T follicular helper cell (primary cell): ENCODE data around the gene SPNS3.

Experiments
- DNase-seq: peaks from one replicate; pipeline ENCODE4 v3.0.0-alpha.2; 2020; ENCODE audit warnings: low read depth

SPNS3 gene

DNA sequence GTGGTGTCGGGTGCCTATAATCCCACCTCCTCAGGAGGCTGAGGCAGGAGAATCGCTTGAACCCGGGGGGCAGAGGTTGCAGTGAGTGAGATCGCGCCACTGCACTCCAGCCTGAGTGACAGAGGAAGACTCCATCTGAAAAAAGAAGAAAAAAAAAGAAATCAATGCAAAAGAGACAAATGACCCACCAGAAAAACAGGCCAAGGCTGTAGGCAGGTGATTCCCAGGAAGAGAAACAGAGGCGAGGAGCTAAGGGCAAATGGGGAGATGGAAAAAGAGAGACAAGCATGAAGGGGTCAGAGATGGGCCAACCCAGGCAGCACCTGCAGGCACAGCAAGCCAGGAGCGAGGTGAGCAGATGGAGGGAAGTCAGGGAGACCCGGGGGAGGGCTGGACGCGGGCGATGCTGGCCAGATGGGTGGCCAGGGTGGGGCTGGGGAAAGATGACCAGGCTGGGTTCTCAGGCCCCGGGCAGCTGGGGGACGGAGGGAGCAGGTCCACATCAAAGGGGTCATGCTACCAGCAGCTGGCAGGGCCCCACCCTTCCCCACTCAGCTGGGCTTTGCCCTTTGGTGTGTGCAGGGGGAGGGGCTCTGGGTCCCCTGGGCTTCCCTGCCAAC lies 95.9 kb downstream of the SPNS3 start:
- no peak for DNase-seq

DNA sequence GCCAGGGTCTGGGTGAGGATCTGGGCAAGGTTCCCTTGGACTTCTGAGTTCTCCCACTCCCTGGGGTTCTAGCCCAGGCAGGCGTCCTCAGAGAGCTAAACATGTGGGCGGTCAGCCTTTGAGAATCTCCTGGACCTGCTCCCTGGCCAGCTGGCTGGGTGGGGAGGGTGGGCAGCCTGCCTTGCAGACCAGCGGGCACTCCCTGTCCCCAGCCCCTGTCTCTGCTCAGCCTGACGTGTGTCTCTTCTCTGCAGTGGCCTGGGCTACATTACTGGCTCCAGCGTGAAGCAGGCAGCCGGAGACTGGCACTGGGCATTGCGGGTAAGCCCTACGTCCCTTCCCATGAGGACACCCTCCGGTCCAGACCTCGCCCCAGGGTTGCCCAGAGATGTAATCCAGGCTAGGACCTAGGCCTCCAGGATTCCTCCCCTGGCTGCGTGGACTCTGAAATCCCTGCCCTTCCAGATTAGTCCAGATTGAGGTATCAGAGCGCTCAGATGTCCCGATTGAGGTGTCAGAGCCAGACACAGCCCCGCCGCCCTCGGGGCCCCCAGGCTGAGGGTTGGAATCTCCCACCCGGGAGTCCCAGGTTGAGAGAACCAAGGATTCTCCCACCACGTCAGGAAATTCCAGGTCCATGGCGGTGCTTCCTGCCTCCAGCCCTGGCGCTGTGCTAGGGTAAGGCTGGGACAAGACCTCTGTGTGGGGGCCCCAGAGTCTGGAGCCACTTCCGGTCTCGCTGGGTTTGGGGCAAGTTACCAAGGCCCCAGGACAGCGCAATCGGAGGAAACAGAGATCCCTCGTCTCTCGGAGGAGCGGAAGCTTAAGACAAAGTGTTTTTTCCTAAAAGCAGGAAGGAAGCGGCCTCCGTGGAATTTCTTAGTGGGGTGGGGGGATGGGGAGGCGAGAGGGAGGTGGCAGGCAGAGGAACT lies 97.3 kb downstream of the SPNS3 start:
- DNase-seq, result no peak

DNA sequence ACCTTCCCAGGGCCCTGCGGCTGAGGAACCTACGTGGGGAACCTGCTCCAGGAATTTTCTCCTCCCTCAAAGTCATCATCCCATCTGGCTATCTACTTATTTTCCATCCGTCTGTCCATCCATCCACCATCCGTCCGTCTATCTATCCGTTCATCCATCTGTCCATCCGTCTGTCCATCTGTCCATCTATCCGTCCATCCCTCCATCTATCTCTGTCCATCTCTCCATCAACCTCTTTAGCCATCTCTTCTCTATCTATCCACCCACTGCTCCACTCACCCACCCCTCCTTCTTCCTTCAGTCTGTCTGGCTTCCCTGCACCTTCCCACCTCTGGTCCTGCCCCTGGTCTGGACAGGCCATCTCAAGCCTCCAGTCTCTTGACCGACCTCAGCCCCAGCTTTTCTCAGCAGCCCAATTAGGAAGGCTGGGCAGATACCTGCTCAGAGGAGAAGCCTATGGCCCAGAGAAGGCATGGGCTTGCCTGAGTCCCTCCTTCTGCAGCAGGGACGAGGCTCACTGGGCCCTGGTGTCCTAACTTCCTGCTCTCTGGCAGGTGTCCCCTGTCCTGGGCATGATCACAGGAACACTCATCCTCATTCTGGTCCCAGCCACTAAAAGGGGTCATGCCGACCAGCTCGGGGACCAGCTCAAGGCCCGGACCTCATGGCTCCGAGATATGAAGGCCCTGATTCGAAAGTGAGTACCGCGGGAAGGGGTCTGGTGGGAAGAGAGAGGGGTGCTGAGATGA lies 98.4 kb downstream of the SPNS3 start:
- DNase-seq, result no peak

DNA sequence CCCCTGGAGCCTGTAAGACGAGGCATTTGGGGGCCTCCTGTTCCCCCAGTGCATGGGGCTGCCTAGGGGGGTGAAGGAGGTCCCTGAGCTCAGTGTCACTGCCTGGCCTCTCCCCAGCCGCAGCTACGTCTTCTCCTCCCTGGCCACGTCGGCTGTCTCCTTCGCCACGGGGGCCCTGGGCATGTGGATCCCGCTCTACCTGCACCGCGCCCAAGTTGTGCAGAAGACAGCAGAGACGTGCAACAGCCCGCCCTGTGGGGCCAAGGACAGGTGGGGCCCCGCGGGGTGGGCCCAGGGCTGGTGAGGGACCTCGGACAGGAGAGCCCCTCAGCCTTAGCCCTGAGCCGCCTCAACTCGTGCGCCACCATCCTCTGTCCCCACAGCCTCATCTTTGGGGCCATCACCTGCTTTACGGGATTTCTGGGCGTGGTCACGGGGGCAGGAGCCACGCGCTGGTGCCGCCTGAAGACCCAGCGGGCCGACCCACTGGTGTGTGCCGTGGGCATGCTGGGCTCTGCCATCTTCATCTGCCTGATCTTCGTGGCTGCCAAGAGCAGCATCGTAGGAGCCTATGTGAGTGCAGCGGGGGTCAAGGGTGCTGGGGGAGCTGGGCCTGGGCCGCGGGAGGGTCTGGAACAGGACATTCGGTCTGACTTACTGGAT lies 99.3 kb downstream of the SPNS3 start:
- no peak for DNase-seq

DNA sequence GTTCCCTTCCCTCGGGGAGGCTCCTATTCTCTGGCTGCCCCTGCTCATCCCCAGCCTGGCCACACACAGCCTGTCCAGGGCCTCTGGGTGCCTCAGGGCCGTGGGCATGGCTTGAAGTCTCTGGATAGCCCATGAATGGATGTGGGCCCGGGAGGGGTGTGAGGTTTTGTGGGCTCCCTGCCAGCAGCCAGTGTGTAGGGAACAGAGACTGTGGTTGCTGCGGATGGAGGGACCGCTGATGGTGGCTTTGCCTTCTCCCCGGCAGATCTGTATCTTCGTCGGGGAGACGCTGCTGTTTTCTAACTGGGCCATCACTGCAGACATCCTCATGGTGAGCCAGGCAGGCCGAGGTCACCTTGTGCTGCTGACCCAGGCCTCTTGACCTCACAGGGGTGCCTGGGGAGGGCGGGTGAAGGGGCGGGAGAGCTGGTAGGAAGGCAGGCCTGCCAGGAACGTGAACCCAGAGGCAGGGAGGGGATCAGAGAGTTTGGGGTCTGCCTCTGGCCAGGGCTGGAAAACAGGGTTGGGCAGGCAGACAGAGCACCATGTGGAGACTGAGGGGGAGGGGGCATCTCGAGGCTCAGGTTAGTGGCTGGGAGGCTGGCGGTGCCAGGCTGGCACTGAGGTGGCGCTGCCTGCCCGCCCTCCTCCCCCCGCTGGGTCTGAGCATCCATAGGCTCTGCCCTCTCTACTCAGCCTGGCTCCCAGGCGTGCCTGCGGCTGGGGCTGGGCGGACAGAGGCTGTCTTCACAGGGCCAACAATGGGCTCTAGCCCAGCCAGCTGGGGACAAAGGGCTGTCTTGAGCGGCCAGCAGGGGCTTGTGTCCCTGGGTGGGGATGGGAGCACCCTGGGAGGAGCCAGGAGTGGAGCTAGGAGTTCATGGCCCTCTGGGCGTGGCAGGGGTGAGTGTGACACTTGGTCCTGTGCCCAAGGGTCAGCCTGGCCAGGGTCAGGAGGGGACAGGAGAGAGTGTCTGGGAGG lies 100.1 kb downstream of the SPNS3 start:
- DNase-seq, result no peak

DNA sequence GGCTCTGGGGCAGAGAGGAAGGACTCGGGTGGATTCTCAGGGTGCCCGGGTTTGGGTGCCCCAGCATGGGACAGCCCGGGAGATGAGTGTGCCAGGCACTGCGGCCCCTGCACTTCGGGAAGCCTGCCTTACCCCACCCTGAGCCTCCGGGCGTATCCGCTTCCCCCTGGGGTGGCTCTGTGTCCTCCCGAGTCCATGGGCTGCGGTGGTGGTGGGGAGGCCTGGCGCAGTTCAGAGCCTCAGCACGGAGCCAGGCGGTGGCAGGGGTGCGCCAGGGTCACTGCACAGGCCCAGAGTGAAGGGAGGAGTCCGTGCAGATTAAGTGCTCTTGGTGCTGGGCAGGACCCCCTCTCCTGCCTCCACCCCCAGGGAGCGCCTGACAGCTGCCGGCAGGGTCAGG lies 100.8 kb downstream of the SPNS3 start:
- DNase-seq, result no peak

DNA sequence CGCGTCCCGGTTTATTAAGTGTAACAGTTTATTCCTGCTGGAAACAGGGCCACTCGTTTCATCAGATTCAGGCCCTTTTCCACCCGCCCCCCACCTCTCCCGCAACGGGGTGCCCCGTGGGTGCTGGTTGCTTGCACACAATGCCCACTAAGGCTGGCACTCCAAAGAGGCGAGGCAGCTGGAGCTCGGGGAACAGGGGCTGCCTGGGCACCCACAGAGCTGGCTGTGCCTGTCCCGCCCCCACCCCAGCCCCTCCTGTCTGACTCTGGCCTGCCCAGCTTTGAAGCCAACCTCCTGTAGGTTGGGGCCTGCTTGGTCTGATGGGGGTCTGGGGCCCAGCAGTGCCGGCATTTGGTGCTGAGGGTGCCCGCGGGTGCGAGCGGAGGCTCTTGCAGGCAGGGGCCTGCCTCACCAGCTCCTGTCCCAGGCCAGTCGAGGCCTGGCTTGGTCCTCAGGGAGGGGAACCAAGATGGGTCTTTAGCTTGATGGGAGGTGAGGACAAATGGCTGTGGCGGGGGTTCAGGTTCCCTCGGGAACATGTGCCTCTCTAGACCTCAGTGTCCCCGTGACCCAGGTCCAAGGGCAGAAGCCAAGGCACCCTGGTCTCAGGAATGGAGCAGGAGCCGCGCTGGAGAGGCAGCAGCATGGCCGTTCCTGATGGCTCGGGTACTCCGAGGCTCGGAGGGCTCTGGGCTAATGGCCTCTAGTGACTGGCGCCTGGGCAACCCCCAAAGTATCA lies 101.4 kb downstream of the SPNS3 start:
- DNase-seq, result no peak

DNA sequence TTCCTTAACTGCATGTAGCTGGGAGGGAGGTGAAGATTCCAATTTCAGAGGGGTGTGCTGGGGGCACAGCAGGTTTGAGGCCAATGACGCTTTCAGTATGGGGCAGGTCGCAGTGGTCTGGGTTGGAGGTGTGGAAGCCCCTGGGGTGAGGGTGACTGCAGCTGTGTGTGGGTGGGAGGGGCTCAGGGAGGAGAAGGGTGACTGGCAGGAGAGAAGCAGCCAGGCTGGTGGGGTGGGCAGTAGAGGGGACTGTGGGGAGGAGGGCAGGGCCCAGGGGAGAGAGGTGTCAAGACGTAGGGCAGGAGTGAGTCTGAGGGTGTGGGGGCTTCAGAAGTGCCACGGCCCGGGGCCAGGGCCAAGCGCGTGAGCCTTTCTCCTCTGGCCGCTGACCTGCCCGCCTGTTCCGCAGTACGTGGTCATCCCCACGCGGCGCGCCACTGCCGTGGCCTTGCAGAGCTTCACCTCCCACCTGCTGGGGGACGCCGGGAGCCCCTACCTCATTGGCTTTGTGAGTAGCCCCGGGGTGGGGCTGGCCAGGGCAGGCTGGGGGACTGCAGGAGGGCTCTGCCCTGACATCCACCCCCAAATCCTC lies 102.0 kb downstream of the SPNS3 start:
- DNase-seq, result no peak

DNA sequence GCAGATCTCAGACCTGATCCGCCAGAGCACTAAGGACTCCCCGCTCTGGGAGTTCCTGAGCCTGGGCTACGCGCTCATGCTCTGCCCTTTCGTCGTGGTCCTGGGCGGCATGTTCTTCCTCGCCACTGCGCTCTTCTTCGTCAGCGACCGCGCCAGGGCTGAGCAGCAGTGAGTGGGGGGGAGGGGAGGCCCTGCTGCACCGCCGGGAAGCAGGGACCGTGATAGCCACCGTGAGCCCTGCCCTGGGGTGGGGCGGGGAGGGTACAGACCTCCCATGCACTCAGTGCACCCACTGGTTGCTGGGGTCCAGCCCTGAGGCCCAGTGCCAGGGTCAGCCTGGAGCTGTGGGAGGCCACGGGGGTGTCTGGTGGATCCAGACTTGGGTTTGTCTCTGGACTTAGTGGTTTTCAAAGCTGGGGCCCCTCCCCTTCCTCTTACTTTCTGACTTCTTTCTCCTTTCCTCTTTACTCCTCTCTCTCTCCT lies 102.6 kb downstream of the SPNS3 start:
- no peak for DNase-seq

DNA sequence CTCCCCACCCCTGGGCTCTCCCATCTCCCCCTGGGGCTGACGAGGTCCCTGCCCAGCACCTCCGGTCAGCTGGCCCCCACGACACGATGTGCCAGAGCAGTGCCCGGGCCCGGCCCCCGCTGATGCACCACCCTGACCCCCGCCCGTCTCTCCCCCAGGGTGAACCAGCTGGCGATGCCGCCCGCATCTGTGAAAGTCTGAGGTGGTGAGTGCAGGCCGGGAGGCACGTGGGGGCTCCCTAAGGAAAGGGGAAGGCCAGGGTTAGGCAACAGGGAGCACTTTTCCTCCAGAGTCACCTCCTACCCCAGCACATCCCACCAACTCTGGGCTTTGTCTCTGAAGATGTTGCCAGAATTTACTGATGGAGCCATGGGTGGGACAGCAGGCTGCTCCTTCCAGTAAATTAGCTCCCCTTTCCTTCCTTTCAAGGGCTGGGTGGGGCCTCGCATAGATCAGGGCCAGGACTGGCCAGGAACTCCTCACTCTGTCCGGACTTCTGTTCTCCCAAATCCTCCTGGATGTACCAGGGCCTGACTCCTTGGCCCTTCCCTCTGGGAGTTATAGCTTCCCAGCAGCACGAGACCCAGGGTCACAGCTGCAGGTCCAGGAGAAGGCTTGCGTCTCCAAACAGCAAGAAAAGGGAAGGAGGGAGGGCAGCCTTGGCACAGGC lies 103.1 kb downstream of the SPNS3 start:
- DNase-seq, result no peak
